Spleen (tissue), 13 donors: ENCODE results near the gene GLDC. TPM values are rescaled to one million over a fixed set of nuclear protein-coding genes. Genes with fewer than 3 reads are reported as not detected.
A peak's percentile ranks its signal among the peaks of the same experiment; 100 is the strongest.
"Not testable (repeated sequence)": the region's sequence is repeated elsewhere in the genome, so short reads cannot be mapped to it uniquely, and the experiment has no call there.

ENCODE experiments used
- DNase-seq: peaks from one replicate; pipeline ENCODE4 v3.0.0-alpha.2; 2020
- H3K27ac ChIP-seq, 8 donors: fragments of 200-600 bp; sonication (generic) in 7 of 8; 1 replicate in 4 of 8; 2 replicates in 4 of 8; pipeline versions ENCODE4 v1.5.0 to v1.8.0; 2016 to 2021; ENCODE audit warnings: inconsistent platforms in 4 of 8, mild to moderate bottlenecking in 4 of 8, moderate library complexity in 1 of 8
- H3K27me3 ChIP-seq, 7 donors: fragments of 200-600 bp; sonication (generic) in 6 of 7; replicated peaks in 1 of 7; 1 replicate in 4 of 7; 2 replicates in 3 of 7; pipeline versions ENCODE4 v1.5.0 to v1.8.0; 2016 to 2021; ENCODE audit warnings: inconsistent platforms in 3 of 7, mild to moderate bottlenecking in 1 of 7
- H3K36me3 ChIP-seq, 6 donors: fragments of 200-600 bp; sonication (generic) in 5 of 6; 1 replicate in 4 of 6; 2 replicates in 2 of 6; pipeline versions ENCODE4 v1.5.0 to v1.8.0; 2016 to 2021; ENCODE audit warnings: inconsistent platforms in 2 of 6
- H3K4me1 ChIP-seq, 6 donors: fragments of 200-600 bp; sonication (generic) in 5 of 6; 1 replicate in 3 of 6; 2 replicates in 3 of 6; pipeline versions ENCODE4 v1.5.0 to v1.8.0; 2016 to 2021; ENCODE audit warnings: inconsistent platforms in 3 of 6
- H3K4me3 ChIP-seq, 8 donors: fragments of 200-600 bp; sonication (generic) in 7 of 8; 1 replicate in 4 of 8; 2 replicates in 4 of 8; pipeline versions ENCODE4 v1.5.0 to v1.8.0; 2016 to 2021; ENCODE audit warnings: inconsistent platforms in 4 of 8, mild to moderate bottlenecking in 4 of 8, moderate library complexity in 2 of 8
- H3K9me3 ChIP-seq, 8 donors: fragments of 200-600 bp; sonication (generic) in 7 of 8; 1 replicate in 4 of 8; 2 replicates in 4 of 8; pipeline versions ENCODE4 v1.5.0 to v1.8.0; 2016 to 2021; ENCODE audit warnings: inconsistent platforms in 4 of 8
- POLR2A ChIP-seq, 3 donors: fragments of 450-650 bp; IDR thresholded peaks; one replicate each; pipeline ENCODE4 v1.5.1; 2017; ENCODE audit warnings: antibody characterized with exemption in 3 of 3, mild to moderate bottlenecking in 1 of 3
- POLR2AphosphoS5 ChIP-seq, 3 donors: sonication (generic); formaldehyde crosslinking; IDR thresholded peaks; one replicate each; pipeline ENCODE4 v1.5.1; 2017; ENCODE audit warnings: antibody characterized with exemption in 3 of 3
- WGBS, 5 donors: extraction: QIAGEN DNeasy Blood & Tissue Kit in 3 of 5; methylation state at CpG; one replicate each; pipeline versions ENCODE4 v1.1.5 to v1.1.7; 2013 to 2018; 5-methylcytosine and 5-hydroxymethylcytosine counted together
- intact Hi-C: fragments of 100-400 bp; cut with DNase I; formaldehyde crosslinking; loops from one replicate; pipeline ENCODE4 v1.15.0; 2023; ENCODE audit warnings: low total_unique reads
- long read RNA-seq, 2 donors: transcript quantifications; one replicate each; lab custom pipeline, GENCODE V29; 2026
- polyA plus RNA-seq, 3 donors: library from polyadenylated mRNA; stranded (reverse); fragments of 200-250 nt; gene quantifications; one replicate each; pipeline ENCODE4 v1.2.1, GENCODE V29; 2013
- total RNA-seq, 7 donors: library from RNA; depleted of rRNA in 3 of 7; stranded (reverse); fragments of >200 nt in 3 of 7; fragmentation: NEBNext Ultra II Directional in 4 of 7; extraction: Animal tissue kit (Norgen Biotek cat#: 25700) in 4 of 7; gene quantifications; one replicate each; pipeline versions ENCODE4 v1.1.0 to v1.2.1, GENCODE V29; 2016 to 2021
- TF ChIP-seq, protein P1 (sequence below), 11 experiments: fragments of 200-600 bp in 7 of 11; fragments of 450-650 bp in 4 of 11; sonication (generic) in 4 of 11; IDR thresholded peaks in 8 of 11; conservative IDR thresholded peaks in 3 of 11; 1 replicate in 7 of 11; 2 replicates in 4 of 11; pipeline versions ENCODE4 v1.4.0 to v1.8.0; 2016 to 2021; ENCODE audit warnings: antibody characterized with exemption in 11 of 11, inconsistent platforms in 4 of 11, mild to moderate bottlenecking in 1 of 11
- donor health status: healthy with polysubstance abuse.
- donor health status: DM: no; HTN: no; CAD: no; lungs with moderate emphysema.
- donor health status: DM: no; HTN: no; CAD: no.
- donor health status: Bipolar disorder and iron deficiency.
- donor health status: healthy.
- donor health status: DM: no; HTN: no; CAD: no.
- donor health status: DM: yes; HTN: yes; CAD: no.

GLDC gene
- total RNA-seq (1 to 10 TPM in 4 of 7 donors, under 1 TPM in 3; 0.60 to 8.7 (median 1.3) TPM), polyA plus RNA-seq (under 1 TPM; 0.17 to 0.39 (median 0.19) TPM)
- long read RNA-seq, donor 1, result 0 reads
- long read RNA-seq, donor 2, result 0 reads

DNA sequence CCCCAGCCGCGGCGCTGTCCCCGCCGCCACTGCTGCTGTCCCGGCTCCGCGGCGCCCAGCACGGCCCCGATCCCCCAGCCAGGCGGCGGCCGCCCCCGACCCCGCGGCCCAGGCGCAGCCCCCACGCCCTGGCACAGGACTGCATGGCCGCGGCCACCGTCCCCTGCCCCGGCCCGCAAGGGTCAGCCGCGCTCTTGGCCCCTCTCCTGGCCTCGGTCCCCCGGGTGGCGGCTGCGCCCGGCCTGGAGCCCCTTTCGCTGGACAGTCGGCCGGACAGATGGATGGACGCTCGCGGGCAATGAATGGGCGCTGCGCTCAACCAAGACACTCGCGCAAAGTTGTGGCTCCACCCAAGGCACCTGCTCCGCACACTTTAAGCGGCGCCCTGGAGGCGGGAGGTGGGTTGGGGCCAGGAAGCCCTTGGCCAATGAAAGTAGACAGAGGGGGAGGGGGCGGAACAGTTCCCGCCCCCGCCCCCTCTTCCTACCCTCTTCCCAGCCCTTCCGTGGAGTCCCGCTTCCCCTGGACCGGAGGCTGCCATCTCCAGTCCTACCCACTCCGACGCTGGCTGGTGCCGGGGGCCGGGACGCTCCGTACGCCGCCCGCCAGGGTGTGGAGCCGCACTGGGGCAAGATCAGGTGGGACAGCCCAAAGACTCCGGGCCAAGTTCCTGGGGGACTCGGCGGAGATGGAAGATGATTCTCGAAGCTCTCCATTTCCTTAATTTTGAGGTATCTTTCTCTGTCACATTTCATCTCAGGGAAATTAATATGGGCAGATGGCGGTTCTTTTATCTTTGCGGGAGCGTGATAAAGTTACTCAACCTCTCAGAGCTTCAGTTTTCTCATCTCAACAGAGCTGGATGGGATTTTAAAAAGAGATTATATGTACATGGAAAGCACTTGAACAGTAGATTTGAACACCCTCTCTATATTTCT, at the start of gene GLDC:
TSS of gene GLDC (minus strand) at position 375 of the 938 bp plus-strand sequence. CDS start at position 145, 230 bp downstream.
- intact Hi-C loops, result no loop called here
- DNase-seq, result peak; percentile 79
- TF ChIP-seq POLR2AphosphoS5 (IDR thresholded peaks at IDR 0.05) (peak in 1 of 3 donors; percentile 76), POLR2A (IDR thresholded peaks at IDR 0.05) (peak in 1 of 3 donors; percentile 27)
- TF ChIP-seq, protein P1, sequence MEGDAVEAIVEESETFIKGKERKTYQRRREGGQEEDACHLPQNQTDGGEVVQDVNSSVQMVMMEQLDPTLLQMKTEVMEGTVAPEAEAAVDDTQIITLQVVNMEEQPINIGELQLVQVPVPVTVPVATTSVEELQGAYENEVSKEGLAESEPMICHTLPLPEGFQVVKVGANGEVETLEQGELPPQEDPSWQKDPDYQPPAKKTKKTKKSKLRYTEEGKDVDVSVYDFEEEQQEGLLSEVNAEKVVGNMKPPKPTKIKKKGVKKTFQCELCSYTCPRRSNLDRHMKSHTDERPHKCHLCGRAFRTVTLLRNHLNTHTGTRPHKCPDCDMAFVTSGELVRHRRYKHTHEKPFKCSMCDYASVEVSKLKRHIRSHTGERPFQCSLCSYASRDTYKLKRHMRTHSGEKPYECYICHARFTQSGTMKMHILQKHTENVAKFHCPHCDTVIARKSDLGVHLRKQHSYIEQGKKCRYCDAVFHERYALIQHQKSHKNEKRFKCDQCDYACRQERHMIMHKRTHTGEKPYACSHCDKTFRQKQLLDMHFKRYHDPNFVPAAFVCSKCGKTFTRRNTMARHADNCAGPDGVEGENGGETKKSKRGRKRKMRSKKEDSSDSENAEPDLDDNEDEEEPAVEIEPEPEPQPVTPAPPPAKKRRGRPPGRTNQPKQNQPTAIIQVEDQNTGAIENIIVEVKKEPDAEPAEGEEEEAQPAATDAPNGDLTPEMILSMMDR (IDR thresholded peaks at IDR 0.05 in 8 of 11, conservative IDR thresholded peaks at IDR 0.05 in 3 of 11), result no peak
- WGBS, 5 donors, result 1 to 3% (median 2%) methylated on average over 17 to 68 of the region's 68 CpGs
- H3K27me3 ChIP-seq, result peaks cover 0 to 75% (median 56%) of the 10 kb centered on the region in 7 donors
- H3K36me3 ChIP-seq, result no peaks in the 10 kb centered on the region
- peak within 1 kb of the TSS; percentile 33 to 69 (median 45) for H3K4me3 ChIP-seq
- H3K9me3 ChIP-seq, result no peaks in the 10 kb centered on the region
- peaks cover 9 to 31% (median 19%) of the 10 kb centered on the region in 6 donors for H3K4me1 ChIP-seq
- no peak within 1 kb of the TSS for H3K27ac ChIP-seq

DNA sequence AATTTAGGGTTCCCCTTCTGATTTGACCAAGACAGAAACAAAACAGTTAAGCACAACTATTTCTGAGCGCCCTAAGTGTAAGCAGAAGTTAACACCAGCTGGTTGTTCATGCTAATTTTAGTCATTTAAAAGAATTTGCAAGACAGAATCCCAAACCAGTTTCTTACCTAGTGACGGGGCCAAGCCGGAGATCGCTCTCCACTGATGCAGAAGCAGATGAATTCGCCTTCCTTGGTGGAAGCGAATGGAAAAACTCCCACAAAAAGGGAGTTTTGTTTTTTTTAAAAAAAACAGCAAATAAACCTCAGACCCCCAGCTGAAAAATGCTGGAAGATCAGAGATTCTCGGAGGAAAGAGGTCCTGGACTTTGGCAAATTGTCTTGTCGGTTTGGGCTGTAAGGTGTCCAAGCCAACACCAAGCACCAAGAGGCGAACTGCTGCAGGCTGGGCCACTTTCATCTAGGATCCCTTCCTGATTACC, 47.4 kb upstream of the GLDC start:
- peaks cover 0 to 67% (median 23%) of the 10 kb centered on the region in 6 donors for H3K4me1 ChIP-seq
- no peaks in the 10 kb centered on the region for H3K27me3 ChIP-seq
- 61 to 74% (median 63%) methylated on average over 9 of the region's 9 CpGs for WGBS, 5 donors
- TF ChIP-seq, protein P1 (IDR thresholded peaks at IDR 0.05 in 8 of 11, conservative IDR thresholded peaks at IDR 0.05 in 3 of 11), result no peak
- TF ChIP-seq POLR2AphosphoS5 (IDR thresholded peaks at IDR 0.05) (no peak), POLR2A (IDR thresholded peaks at IDR 0.05) (no peak)
- H3K4me3 ChIP-seq, result no peak overlapping the region
- peaks cover 0 to 7% (median 0%) of the 10 kb centered on the region in 6 donors for H3K36me3 ChIP-seq
- no peak for DNase-seq
- intact Hi-C loops, result no loop called here
- H3K9me3 ChIP-seq, result no peaks in the 10 kb centered on the region
- peak overlapping the region in 7 of 8 donors; percentile 47 to 80 (median 70) for H3K27ac ChIP-seq

DNA sequence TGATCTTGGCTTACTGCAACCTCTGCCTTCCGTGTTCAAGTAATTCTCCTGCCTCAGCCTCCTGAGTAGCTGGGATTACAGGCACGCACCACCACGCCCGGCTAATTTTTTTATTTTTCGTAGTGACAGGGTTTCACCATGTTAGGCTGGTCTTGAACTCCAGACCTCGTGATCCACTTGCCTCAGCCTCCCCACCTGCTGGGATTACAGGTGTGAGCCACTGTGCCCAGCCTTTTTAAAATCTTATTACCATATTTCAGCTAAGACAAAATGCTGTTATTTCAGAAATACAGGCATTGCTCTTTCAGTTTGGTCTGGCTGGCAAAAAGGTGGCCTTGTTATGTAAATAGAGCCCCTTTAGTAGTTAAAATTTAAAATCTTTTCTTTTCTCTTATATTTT, 46.9 kb upstream of the GLDC start:
- WGBS, 5 donors, result 75 to 90% (median 82%) methylated on average over 6 of the region's 6 CpGs
- peak overlapping the region in 7 of 8 donors; percentile 47 to 80 (median 70) for H3K27ac ChIP-seq
- H3K4me1 ChIP-seq, result peaks cover 0 to 68% (median 23%) of the 10 kb centered on the region in 6 donors
- TF ChIP-seq POLR2A (IDR thresholded peaks at IDR 0.05), result no peak
- no peak for TF ChIP-seq POLR2AphosphoS5 (IDR thresholded peaks at IDR 0.05)
- TF ChIP-seq, protein P1 (IDR thresholded peaks at IDR 0.05 in 8 of 11, conservative IDR thresholded peaks at IDR 0.05 in 3 of 11), result no peak
- DNase-seq, result no peak
- H3K36me3 ChIP-seq, result peaks cover 0 to 7% (median 0%) of the 10 kb centered on the region in 6 donors
- no peaks in the 10 kb centered on the region for H3K27me3 ChIP-seq
- no peaks in the 10 kb centered on the region for H3K9me3 ChIP-seq
- no peak overlapping the region for H3K4me3 ChIP-seq
- intact Hi-C loops, result no loop called here

DNA sequence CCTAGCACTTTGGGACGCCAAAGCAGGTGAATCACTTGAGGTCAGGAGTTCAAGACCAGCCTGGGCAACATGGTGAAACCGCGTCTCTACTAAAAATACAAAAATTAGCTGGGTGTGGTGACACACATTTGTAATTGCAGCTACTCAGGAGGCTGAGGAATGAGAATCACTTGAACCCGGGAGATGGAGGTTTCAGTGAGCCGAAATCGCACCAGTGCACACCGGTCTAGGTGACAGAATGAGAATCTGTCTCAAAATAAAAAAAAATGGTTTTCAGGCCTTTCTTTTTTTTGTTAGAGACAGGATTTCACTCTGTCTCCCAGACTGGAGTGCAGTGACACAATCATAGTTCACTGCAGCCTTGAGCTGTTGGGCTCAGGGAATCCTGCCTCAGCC, 45.1 kb upstream of the GLDC start:
- H3K36me3 ChIP-seq, intact Hi-C loops, H3K27me3 ChIP-seq, DNase-seq, H3K9me3 ChIP-seq, H3K4me3 ChIP-seq: not testable (repeated sequence)
- H3K27ac ChIP-seq, result peak overlapping the region in 7 of 8 donors; percentile 22 to 80 (median 70)
- H3K4me1 ChIP-seq, result peaks cover 0 to 84% (median 31%) of the 10 kb centered on the region in 6 donors
- WGBS, 5 donors, result 62 to 81% (median 75%) methylated on average over 7 of the region's 7 CpGs
